Epidermal melanocyte (primary cell): ENCODE measurements around the gene PDE4D.
"Not testable (repeated sequence)": the region's sequence is repeated elsewhere in the genome, so short reads cannot be mapped to it uniquely, and the experiment has no call there.

Experiments
- DNase-seq: peaks from one replicate; pipeline ENCODE4 v3.0.0; 2011; ENCODE audit warnings: low spot score; ENCODE audit not compliant: insufficient read length

The PDE4D gene

GRCh38 chr5:59423021-59423420 lies 470.5 kb downstream of the PDE4D start:
- no peak for DNase-seq

GRCh38 chr5:59421986-59422941 lies 471.3 kb downstream of the PDE4D start:
- no peak for DNase-seq

GRCh38 chr5:59420596-59420995 lies 472.9 kb downstream of the PDE4D start:
- DNase-seq: no peak

GRCh38 chr5:59418808-59419207 lies 474.7 kb downstream of the PDE4D start:
- no peak for DNase-seq

GRCh38 chr5:59416451-59416850 lies 477.1 kb downstream of the PDE4D start:
- no peak for DNase-seq

- DNase-seq: no peak
Observed at GRCh38 chr5:59416026-59416425, 477.5 kb downstream of the PDE4D start.

- no peak for DNase-seq
Observed at GRCh38 chr5:59412428-59412827, 481.1 kb downstream of the PDE4D start.

- DNase-seq: not testable (repeated sequence)
Observed at GRCh38 chr5:59408997-59409396, 484.5 kb downstream of the PDE4D start.

- no peak for DNase-seq
Observed at GRCh38 chr5:59407967-59408366, 485.6 kb downstream of the PDE4D start.

- DNase-seq: no peak
Observed at GRCh38 chr5:59401637-59402036, 491.9 kb downstream of the PDE4D start.

GRCh38 chr5:59394956-59395355 lies 498.6 kb downstream of the PDE4D start:
- not testable (repeated sequence) for DNase-seq

- no peak for DNase-seq
Observed at GRCh38 chr5:59393585-59394420, 499.7 kb downstream of the PDE4D start.

- no peak for DNase-seq
Observed at GRCh38 chr5:59391576-59391975, 501.9 kb downstream of the PDE4D start.

GRCh38 chr5:59390989-59391388 lies 502.5 kb downstream of the PDE4D start:
- DNase-seq: no peak

- DNase-seq: no peak
Observed at GRCh38 chr5:59390074-59390659, 503.4 kb downstream of the PDE4D start.

- DNase-seq: no peak
Observed at GRCh38 chr5:59387127-59387526, 506.4 kb downstream of the PDE4D start.

GRCh38 chr5:59385700-59386099 lies 507.8 kb downstream of the PDE4D start:
- DNase-seq: no peak

- DNase-seq: no peak
Observed at GRCh38 chr5:59380350-59380951, 513.1 kb downstream of the PDE4D start.

GRCh38 chr5:59374036-59374435 lies 519.5 kb downstream of the PDE4D start:
- not testable (repeated sequence) for DNase-seq

- no peak for DNase-seq
Observed at GRCh38 chr5:59371525-59372127, 521.9 kb downstream of the PDE4D start.

- no peak for DNase-seq
Observed at GRCh38 chr5:59368951-59369350, 524.6 kb downstream of the PDE4D start.
